NCI-H2171 (cell line): ENCODE measurements around the gene AHRR.
A peak's percentile ranks its signal among the peaks of the same experiment; 100 is the strongest.
"Not testable (repeated sequence)": the region's sequence is repeated elsewhere in the genome, so short reads cannot be mapped to it uniquely, and the experiment has no call there.

Experiments
- DNase-seq: peaks from one replicate; lab custom pipeline; 2025; lab: John Stamatoyannopoulos, UW

The AHRR gene

DNA sequence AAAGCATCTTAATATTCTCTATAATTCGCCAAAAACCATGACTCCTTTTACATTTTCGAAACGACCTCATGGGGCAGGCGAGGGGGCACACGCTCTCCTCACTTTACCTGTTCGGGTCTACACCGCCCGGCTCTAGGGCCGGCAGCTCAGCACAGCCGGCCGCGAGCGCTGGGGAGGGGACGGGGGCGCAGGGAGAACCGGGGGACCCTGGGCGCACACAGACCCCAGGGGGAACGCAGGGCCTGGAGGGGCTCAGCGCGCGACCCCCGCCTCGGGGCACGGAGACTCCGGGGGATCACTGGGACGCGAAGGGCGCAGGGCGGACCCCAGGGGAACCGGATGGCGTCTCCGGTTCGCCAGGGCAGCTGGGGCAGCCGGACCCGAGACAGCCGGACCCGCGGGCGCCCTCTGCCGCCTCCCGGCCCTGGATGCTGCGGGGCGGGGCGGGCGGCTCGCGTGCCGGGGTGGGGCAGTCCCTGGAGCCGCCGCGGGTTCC, at the start of gene AHRR:
Gene AHRR (plus strand): TSS at position 485 of the 496 bp plus-strand sequence. CDS start 22,189 bp downstream, outside the sequence.
- DNase-seq, result peak; percentile 53

GRCh38 chr5:271828-272167, 49.7 kb upstream of the AHRR start:
- DNase-seq, result not testable (repeated sequence)

DNA sequence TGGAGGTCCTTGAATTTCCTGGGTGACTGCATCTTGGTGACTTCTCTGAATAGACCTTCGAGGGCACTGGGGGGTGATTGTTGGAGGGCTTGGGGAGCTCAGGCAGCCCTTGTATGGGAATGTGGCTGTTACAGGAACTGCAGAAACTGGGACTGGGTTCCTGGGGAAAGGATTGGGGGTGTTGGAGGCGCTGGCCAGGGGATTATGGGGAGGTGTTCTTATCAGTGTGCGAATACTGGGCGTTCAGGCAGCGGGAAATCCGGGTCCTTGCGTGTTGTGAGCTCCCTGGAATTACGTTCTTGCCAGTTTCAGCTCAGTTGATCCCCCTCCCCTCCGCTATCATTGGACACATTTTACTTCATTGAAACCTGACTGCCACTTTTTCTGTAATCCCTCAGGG, 48.4 kb upstream of the AHRR start:
- not testable (repeated sequence) for DNase-seq

- DNase-seq, result not testable (repeated sequence)
Measured at GRCh38 chr5:273491-273890, 48.0 kb upstream of the AHRR start.

- not testable (repeated sequence) for DNase-seq
Measured at GRCh38 chr5:274346-274745, 47.2 kb upstream of the AHRR start.

- no peak for DNase-seq
Measured at GRCh38 chr5:278646-279045, 42.9 kb upstream of the AHRR start.

- DNase-seq, result not testable (repeated sequence)
Measured at GRCh38 chr5:279051-279665, 42.4 kb upstream of the AHRR start.

DNA sequence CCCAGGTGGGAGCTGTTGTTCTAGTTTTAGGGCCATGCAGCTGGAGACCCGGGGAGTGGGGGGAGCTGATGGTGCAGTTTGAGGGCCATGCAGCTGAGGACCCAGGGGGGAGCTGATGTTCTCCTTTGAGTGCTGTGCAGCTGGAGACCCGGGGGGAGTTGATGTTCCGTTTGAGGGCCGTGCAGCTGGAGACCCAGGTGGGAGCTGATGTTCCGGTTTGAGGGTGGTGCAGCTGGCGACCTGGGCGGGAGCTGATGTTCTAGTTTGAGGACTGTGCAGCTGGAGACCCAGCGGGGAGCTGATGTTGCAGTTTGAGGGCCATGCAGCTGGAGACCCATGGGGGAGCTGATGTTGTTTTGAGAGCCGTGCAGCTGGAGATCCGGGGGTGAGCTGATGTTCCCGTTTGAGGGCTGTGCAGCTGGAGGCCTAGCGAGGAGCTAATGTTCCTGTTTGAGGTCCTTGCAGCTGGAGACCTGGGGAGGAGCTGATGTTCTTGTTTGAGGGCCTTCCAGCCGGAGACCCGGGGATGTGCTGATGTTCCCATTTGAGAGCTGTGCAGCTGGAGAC, 35.4 kb upstream of the AHRR start:
- DNase-seq, result no peak

DNA sequence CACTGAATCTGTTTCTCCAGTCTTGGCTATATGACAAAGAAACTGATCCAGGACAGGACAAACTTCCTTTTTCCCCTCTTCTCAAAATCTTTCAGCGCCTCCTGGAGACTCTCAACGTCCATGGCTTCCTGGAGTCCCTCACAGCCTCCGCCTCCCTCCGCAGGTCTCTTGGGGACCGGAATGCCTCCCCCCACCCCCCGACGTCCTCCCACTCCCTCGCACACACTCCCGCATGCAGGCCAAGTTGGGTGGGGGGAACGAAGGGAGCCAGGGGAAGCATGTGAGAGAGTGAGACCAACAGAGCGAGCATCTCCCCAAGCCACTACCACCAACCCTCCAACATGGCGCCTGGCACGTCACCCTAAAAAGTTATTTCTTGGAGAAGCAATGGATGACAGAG, 31.3 kb upstream of the AHRR start:
- DNase-seq, result not testable (repeated sequence)

DNA sequence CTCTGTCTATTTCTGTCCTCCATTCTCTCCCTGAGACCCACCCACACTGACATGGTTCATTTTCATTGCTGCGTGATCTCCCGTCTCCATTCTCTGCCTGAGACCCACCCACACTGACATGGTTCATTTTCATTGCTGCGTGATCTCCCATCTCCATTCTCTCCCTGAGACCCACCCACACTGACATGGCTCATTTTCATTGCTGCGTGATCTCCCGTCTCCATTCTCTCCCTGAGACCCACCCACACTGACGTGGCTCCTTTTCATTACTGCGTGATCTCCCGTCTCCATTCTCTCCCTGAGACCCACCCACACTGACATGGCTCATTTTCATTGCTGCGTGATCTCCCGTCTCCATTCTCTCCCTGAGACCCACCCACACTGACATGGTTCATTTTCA, 30.2 kb upstream of the AHRR start:
- DNase-seq, result not testable (repeated sequence)

DNA sequence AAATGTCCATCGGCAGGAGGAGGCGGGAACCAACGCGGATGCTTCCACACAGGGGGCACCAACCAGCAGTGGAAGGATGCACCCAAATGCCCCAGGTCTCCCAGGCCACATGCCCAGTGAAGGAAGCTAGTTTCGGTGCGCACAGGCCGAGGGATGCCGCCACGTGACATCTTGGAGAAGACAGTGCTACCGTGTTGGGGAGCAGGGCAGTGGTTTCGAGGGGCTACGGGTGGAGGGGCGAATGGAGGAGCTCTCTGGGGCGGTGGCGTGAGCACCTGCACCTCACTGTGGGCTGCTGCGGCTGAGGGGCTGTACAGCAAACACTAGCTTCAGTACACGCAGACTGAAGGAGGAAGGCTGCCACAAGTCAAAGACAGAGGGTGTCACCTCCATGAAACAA, 26.7 kb upstream of the AHRR start:
- not testable (repeated sequence) for DNase-seq

GRCh38 chr5:296207-296606, 25.3 kb upstream of the AHRR start:
- not testable (repeated sequence) for DNase-seq

DNA sequence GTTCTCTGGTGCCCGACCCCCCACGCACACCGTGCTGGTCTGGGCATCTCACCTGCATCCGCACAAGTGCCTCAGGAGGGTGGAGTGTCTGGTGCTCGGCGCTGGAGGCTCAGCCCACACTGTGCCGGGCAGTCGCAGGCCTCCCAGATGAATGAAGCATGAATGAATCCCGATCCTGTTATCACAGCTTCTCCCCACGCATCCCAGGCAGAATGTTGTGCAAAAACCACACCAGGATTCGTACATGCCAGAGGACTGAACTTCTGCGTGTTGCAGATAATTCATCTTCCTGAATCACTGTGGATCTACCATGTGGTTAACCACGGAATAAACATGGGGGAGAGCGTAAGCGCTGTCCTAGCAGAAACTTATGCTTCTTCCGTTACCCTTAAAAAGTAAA, 24.6 kb upstream of the AHRR start:
- DNase-seq, result not testable (repeated sequence)

- not testable (repeated sequence) for DNase-seq
Measured at GRCh38 chr5:297448-297847, 24.1 kb upstream of the AHRR start.

- DNase-seq, result not testable (repeated sequence)
Measured at GRCh38 chr5:297991-298736, 23.4 kb upstream of the AHRR start.

DNA sequence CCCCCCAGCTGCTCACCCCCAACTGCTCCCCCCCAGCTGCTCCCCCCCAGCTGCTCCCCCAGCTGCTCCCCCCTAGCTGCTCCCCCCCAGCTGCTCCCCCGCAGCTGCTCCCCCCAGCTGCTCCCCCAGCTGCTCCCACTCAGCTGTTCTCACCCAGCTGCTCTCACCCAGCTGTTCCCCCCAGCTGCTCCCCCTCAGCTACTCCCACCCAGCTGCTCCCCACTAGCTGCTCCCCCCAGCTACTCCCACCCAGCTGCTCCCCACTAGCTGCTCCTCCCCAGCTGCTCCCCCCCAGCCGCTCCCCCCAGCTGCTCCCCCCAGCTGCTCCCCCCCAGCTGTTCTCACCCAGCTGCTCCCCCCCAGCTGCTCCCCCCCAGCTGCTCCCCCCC, 22.8 kb upstream of the AHRR start:
- no peak for DNase-seq

GRCh38 chr5:299921-300320, 21.6 kb upstream of the AHRR start:
- DNase-seq, result not testable (repeated sequence)

- DNase-seq, result not testable (repeated sequence)
Measured at GRCh38 chr5:300691-301435, 20.7 kb upstream of the AHRR start.

- not testable (repeated sequence) for DNase-seq
Measured at GRCh38 chr5:302416-302815, 19.1 kb upstream of the AHRR start.

DNA sequence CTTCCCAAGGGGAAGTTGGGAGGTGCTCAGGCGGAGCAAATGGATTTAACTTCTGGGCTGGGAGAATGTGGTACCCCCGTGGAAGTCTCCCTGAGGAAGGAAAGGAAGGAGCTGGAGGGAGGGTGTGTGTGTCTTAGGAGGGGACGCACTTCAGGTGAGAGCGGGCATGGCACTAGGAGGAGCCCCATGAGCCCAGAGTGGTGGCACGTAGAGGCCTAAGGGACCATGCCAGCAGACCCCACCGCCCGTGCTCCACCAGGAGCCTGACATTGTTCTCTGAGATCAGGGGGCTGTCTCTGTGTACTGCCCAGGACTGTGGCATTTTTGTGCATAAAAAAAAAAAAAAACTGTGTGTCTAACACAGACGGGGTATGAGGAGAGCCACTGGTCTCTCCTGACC, 18.5 kb upstream of the AHRR start:
- DNase-seq, result no peak

DNA sequence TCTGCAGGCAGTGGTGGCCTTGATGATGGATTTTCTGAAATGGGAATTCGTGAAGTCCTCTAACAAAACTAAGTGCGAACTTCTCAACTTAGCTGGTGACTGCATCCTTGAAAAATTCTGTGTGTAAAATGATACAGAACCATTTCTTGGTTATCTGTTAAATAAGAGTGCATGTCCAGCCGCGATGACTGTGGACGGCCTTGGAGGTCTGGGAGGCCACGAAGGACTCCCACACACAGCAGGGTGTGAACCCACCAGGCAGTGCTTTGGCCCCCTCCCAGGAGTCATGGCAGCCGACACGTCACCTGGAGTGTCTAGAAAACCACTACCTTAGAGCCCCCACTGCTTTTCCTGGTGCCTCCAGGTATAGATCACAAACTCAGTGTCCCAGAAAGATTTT, 17.8 kb upstream of the AHRR start:
- not testable (repeated sequence) for DNase-seq

GRCh38 chr5:305050-305449, 16.5 kb upstream of the AHRR start:
- no peak for DNase-seq
